OCI-LY1 (cell line): ENCODE measurements around the gene SLC12A7.

Experiments used
- EZH2 ChIP-seq: fragments of 200-600 bp; sonication (generic), shearing (Covaris generic); IDR thresholded peaks from 2 replicates; pipeline ENCODE4 v1.8.0; 2017; ENCODE audit warnings: borderline replicate concordance, mixed run types, mild to moderate bottlenecking, antibody characterized with exemption, low read length, moderate library complexity, mixed read lengths
- TF ChIP-seq, protein P1 (sequence below): fragments of 200-600 bp; sonication (generic), shearing (Covaris generic); IDR thresholded peaks from 2 replicates; pipeline ENCODE4 v1.5.1; 2017; ENCODE audit warnings: mild to moderate bottlenecking, antibody characterized with exemption, low read length, moderate library complexity, mixed read lengths

DNA sequence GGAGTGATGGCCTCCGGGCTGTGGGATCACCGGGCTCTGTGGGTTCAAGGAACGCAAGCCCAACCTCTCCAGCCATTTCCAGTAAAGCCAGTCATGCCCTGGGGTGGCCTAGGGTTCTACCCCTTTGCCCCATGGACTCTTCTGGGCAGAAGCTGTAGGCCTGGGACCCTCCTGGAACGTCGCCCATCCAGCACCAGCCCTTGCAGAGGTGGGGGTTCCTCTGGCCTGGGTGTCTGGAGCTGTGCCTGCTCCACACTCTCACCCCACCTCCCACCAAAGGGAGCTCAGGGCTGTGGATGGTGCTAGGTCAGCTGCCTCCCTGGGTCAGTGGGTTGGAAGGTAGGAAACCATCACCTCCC lies 1.4 kb upstream of the SLC12A7 start:
- TF ChIP-seq, protein P1, sequence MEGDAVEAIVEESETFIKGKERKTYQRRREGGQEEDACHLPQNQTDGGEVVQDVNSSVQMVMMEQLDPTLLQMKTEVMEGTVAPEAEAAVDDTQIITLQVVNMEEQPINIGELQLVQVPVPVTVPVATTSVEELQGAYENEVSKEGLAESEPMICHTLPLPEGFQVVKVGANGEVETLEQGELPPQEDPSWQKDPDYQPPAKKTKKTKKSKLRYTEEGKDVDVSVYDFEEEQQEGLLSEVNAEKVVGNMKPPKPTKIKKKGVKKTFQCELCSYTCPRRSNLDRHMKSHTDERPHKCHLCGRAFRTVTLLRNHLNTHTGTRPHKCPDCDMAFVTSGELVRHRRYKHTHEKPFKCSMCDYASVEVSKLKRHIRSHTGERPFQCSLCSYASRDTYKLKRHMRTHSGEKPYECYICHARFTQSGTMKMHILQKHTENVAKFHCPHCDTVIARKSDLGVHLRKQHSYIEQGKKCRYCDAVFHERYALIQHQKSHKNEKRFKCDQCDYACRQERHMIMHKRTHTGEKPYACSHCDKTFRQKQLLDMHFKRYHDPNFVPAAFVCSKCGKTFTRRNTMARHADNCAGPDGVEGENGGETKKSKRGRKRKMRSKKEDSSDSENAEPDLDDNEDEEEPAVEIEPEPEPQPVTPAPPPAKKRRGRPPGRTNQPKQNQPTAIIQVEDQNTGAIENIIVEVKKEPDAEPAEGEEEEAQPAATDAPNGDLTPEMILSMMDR = no peak
- TF ChIP-seq EZH2 = no peak
